Measurements from ENCODE around the gene DERA.

DNA sequence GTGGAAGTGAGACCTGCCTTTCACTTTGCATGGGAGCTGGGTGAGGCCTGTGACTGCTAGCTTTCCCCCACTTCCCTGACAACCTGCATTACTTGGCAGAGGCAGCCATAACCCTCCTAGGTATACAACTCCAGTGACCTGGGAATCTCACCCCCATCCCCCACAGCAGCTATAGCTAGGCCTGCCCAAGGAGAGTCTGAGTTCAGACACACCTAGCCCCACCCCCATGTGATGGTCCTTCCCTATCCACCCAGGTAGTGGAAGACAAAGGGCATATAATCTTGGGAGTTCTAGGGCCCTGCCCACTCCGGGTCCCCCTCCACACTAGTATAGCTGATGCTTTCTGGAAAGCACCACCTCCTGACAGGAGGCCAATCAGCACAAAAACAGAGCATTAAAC lies 35.3 kb upstream of the DERA start:
- TF ChIP-seq ZFP91 (CRISPR knock-in tag; IDR thresholded peaks at IDR 0.05; ENCODE audit: borderline replicate concordance) (no peak), RAD21 (CRISPR knock-in tag; IDR thresholded peaks at IDR 0.05) (no peak), ZNF713 (CRISPR knock-in tag; IDR thresholded peaks at IDR 0.05) (no peak), ZNF296 (CRISPR knock-in tag; conservative IDR thresholded peaks at IDR 0.05) (no peak), KDM3A (CRISPR knock-in tag; IDR thresholded peaks at IDR 0.05; ENCODE audit: low read depth) (no peak), ISX (CRISPR knock-in tag; conservative IDR thresholded peaks at IDR 0.05) (no peak)
- TF ChIP-seq, protein P1, sequence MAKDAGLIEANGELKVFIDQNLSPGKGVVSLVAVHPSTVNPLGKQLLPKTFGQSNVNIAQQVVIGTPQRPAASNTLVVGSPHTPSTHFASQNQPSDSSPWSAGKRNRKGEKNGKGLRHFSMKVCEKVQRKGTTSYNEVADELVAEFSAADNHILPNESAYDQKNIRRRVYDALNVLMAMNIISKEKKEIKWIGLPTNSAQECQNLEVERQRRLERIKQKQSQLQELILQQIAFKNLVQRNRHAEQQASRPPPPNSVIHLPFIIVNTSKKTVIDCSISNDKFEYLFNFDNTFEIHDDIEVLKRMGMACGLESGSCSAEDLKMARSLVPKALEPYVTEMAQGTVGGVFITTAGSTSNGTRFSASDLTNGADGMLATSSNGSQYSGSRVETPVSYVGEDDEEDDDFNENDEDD (CRISPR knock-in tag; IDR thresholded peaks at IDR 0.05; ENCODE audit: borderline replicate concordance) = no peak
- TF ChIP-seq, protein P2, sequence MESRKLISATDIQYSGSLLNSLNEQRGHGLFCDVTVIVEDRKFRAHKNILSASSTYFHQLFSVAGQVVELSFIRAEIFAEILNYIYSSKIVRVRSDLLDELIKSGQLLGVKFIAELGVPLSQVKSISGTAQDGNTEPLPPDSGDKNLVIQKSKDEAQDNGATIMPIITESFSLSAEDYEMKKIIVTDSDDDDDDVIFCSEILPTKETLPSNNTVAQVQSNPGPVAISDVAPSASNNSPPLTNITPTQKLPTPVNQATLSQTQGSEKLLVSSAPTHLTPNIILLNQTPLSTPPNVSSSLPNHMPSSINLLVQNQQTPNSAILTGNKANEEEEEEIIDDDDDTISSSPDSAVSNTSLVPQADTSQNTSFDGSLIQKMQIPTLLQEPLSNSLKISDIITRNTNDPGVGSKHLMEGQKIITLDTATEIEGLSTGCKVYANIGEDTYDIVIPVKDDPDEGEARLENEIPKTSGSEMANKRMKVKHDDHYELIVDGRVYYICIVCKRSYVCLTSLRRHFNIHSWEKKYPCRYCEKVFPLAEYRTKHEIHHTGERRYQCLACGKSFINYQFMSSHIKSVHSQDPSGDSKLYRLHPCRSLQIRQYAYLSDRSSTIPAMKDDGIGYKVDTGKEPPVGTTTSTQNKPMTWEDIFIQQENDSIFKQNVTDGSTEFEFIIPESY (CRISPR knock-in tag; IDR thresholded peaks at IDR 0.05) = no peak

Data from HepG2 (cell line).